BE2C (cell line): ENCODE data around the gene TOMM34.

Experiments used
- DNase-seq: peaks from one replicate; pipeline ENCODE4 v3.0.0-alpha.2; 2020
- H3K27me3 ChIP-seq: fragments of 250-450 bp; sonication (Bioruptor Pico); 2 replicates; pipeline ENCODE4 v1.5.1; 2020; ENCODE audit warnings: mild to moderate bottlenecking
- H3K36me3 ChIP-seq: fragments of 250-450 bp; sonication (Bioruptor Pico); 2 replicates; pipeline ENCODE4 v1.5.1; 2020; ENCODE audit warnings: mild to moderate bottlenecking
- H3K4me1 ChIP-seq: fragments of 250-450 bp; sonication (Bioruptor Pico); 2 replicates; pipeline ENCODE4 v1.5.1; 2020
- H3K4me3 ChIP-seq: 2 replicates; pipeline ENCODE4 v1.5.1; 2011; ENCODE audit warnings: low read depth, low read length
- H3K9me3 ChIP-seq: fragments of 250-450 bp; sonication (Bioruptor Pico); 2 replicates; pipeline ENCODE4 v1.5.1; 2020
- CTCF ChIP-seq: IDR thresholded peaks from 2 replicates; pipeline ENCODE4 v1.5.1; 2012; ENCODE audit warnings: mild to moderate bottlenecking, low read depth, low read length

TOMM34 gene

GRCh38 chr20:44911264-44911921, 48.8 kb downstream of the TOMM34 start:
- Histone ChIP-seq H3K36me3 (peaks cover 14% of the 10 kb centered on the region), H3K4me3 (no peak overlapping the region; the same call in 1 of the 2 replicates), H3K27me3 (no peaks in the 10 kb centered on the region), H3K9me3 (no peaks in the 10 kb centered on the region), H3K4me1 (no peaks in the 10 kb centered on the region)
- TF ChIP-seq CTCF, result peak; percentile 67
- peak; percentile 73 for DNase-seq

GRCh38 chr20:44910690-44911262, 49.4 kb downstream of the TOMM34 start:
- Histone ChIP-seq H3K27me3 (no peaks in the 10 kb centered on the region), H3K4me1 (no peaks in the 10 kb centered on the region), H3K36me3 (peaks cover 15% of the 10 kb centered on the region), H3K9me3 (no peaks in the 10 kb centered on the region), H3K4me3 (peak overlapping the region; percentile 69)
- no peak for TF ChIP-seq CTCF
- DNase-seq, result no peak

GRCh38 chr20:44909872-44910689, 50.1 kb downstream of the TOMM34 start, which contains the start of gene PABPC1L:
Gene PABPC1L (plus strand): TSS chr20:44910060. CDS start chr20:44910144, 84 bp downstream.
- Histone ChIP-seq H3K36me3 (peaks cover 22% of the 10 kb centered on the region), H3K4me1 (no peaks in the 10 kb centered on the region), H3K9me3 (no peaks in the 10 kb centered on the region), H3K4me3 (peak within 1 kb of the TSS; percentile 69), H3K27me3 (no peaks in the 10 kb centered on the region)
- DNase-seq, result peak; percentile 69
- no peak for TF ChIP-seq CTCF

- no peaks in the 10 kb centered on the region for H3K27me3 ChIP-seq
- peaks cover 31% of the 10 kb centered on the region for H3K36me3 ChIP-seq
- DNase-seq, result no peak
- no peaks in the 10 kb centered on the region for H3K4me1 ChIP-seq
- no peak for TF ChIP-seq CTCF
- no peaks in the 10 kb centered on the region for H3K9me3 ChIP-seq
- H3K4me3 ChIP-seq, result peak overlapping the region; percentile 69
Observed at GRCh38 chr20:44908987-44909871, 51.0 kb downstream of the TOMM34 start.

GRCh38 chr20:44904377-44904776, 55.8 kb downstream of the TOMM34 start:
- H3K4me1 ChIP-seq, result no peaks in the 10 kb centered on the region
- H3K27me3 ChIP-seq, result no peaks in the 10 kb centered on the region
- no peak overlapping the region for H3K4me3 ChIP-seq
- TF ChIP-seq CTCF, result no peak
- DNase-seq, result no peak
- peaks cover 64% of the 10 kb centered on the region for H3K36me3 ChIP-seq
- no peaks in the 10 kb centered on the region for H3K9me3 ChIP-seq
